Adrenal gland (tissue), 12 donors: ENCODE data around the gene CBFA2T3. TPM values are rescaled to one million over a fixed set of nuclear protein-coding genes. Genes with fewer than 3 reads are reported as not detected.

Source experiments
- DNase-seq, 7 donors: peaks; one replicate each; pipeline ENCODE4 v3.0.0-alpha.2; 2019 to 2020
- H3K27ac ChIP-seq, 5 donors: fragments of 200-600 bp; sonication (generic) in 4 of 5; 1 replicate in 3 of 5; 2 replicates in 2 of 5; pipeline versions ENCODE4 v1.5.1 to v1.8.0; 2016 to 2020; ENCODE audit warnings: mild to moderate bottlenecking in 1 of 5
- H3K27me3 ChIP-seq: fragments of 200-600 bp; 2 replicates; pipeline ENCODE4 v1.8.0; 2021
- H3K36me3 ChIP-seq, 2 donors: fragments of 200-600 bp; replicated peaks in 1 of 2; 1 replicate in 1 of 2; 2 replicates in 1 of 2; pipeline versions ENCODE4 v1.5.1 to v1.8.0; 2018 to 2022
- H3K4me1 ChIP-seq, 2 donors: fragments of 200-600 bp; replicated peaks in 1 of 2; 1 replicate in 1 of 2; 2 replicates in 1 of 2; pipeline versions ENCODE4 v1.5.1 to v1.8.0; 2018 to 2021
- H3K4me3 ChIP-seq, 4 donors: fragments of 200-600 bp; sonication (generic) in 3 of 4; one replicate each; pipeline ENCODE4 v1.5.1; 2016 to 2018
- H3K9me3 ChIP-seq, 3 donors: fragments of 200-600 bp; sonication (generic) in 1 of 3; replicated peaks in 1 of 3; 1 replicate in 2 of 3; 2 replicates in 1 of 3; pipeline versions ENCODE4 v1.5.1 to v1.8.0; 2016 to 2021
- POLR2A ChIP-seq, 2 donors: fragments of 450-650 bp; IDR thresholded peaks; one replicate each; pipeline ENCODE4 v1.6.1; 2017; ENCODE audit warnings: antibody characterized with exemption in 2 of 2, mild to moderate bottlenecking in 2 of 2, moderate library complexity in 1 of 2
- WGBS, 4 donors: extraction: QIAGEN DNeasy Blood & Tissue Kit in 2 of 4; methylation state at CpG; one replicate each; pipeline versions ENCODE4 v1.1.5 to v1.1.7; 2013 to 2017; 5-methylcytosine and 5-hydroxymethylcytosine counted together
- intact Hi-C, 2 donors: fragments of 100-400 bp; cut with DNase I; formaldehyde crosslinking; loops; one replicate each; pipeline versions ENCODE4 v1.14.1 to v1.15.0; 2022 to 2023
- polyA plus RNA-seq, 3 donors: library from polyadenylated mRNA; stranded (reverse); fragments of 200-250 nt in 2 of 3; fragments of 350-450 nt in 1 of 3; fragmentation: Illumina TruSeq in 1 of 3; extraction: RNeasy Lipid Tissue Mini Kit (QIAGEN cat#74804) in 1 of 3; gene quantifications; one replicate each; pipeline ENCODE4 v1.2.3, GENCODE V29; 2013 to 2014
- total RNA-seq, 9 donors: library from RNA; depleted of rRNA in 4 of 9; stranded (reverse); fragments of >200 nt in 4 of 9; fragments of 120-200 nt in 1 of 9; fragmentation: NEBNext Ultra II Directional in 1 of 9; extraction: Animal tissue kit (Norgen Biotek cat#: 25700) in 1 of 9; gene quantifications; one replicate each; pipeline versions ENCODE4 v1.1.0 to v1.2.4, GENCODE V29; 2013 to 2023
- TF ChIP-seq, protein P1 (sequence below), 6 experiments: fragments of 450-650 bp in 4 of 6; fragments of 200-600 bp in 2 of 6; sonication (generic) in 1 of 6; IDR thresholded peaks; 1 replicate in 5 of 6; 2 replicates in 1 of 6; pipeline versions ENCODE4 v1.5.1 to v1.8.0; 2016 to 2021; ENCODE audit warnings: antibody characterized with exemption in 6 of 6, mild to moderate bottlenecking in 2 of 6, moderate library complexity in 1 of 6
- donor health status: healthy with polysubstance abuse.
- donor health status: Bipolar disorder and iron deficiency.
- donor health status: DM: yes; HTN: yes; CAD: no.
- donor health status: DM: no; HTN: no; CAD: no.
- donor health status: DM: no; HTN: no; CAD: no.
- donor health status: DM: yes; HTN: yes; CAD: no.

The CBFA2T3 gene
- total and polyA plus RNA-seq, 12 donors: 0.30 to 16.9 (median 2.2) TPM

GRCh38 chr16:88972349-88972748 is 4.7 kb downstream of the CBFA2T3 start:
- H3K4me3 ChIP-seq: no peak overlapping the region
- intact Hi-C loops: no loop called here
- TF ChIP-seq, protein P1, sequence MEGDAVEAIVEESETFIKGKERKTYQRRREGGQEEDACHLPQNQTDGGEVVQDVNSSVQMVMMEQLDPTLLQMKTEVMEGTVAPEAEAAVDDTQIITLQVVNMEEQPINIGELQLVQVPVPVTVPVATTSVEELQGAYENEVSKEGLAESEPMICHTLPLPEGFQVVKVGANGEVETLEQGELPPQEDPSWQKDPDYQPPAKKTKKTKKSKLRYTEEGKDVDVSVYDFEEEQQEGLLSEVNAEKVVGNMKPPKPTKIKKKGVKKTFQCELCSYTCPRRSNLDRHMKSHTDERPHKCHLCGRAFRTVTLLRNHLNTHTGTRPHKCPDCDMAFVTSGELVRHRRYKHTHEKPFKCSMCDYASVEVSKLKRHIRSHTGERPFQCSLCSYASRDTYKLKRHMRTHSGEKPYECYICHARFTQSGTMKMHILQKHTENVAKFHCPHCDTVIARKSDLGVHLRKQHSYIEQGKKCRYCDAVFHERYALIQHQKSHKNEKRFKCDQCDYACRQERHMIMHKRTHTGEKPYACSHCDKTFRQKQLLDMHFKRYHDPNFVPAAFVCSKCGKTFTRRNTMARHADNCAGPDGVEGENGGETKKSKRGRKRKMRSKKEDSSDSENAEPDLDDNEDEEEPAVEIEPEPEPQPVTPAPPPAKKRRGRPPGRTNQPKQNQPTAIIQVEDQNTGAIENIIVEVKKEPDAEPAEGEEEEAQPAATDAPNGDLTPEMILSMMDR (IDR thresholded peaks at IDR 0.05): no peak
- no peak for TF ChIP-seq POLR2A (IDR thresholded peaks at IDR 0.05)
- no peak overlapping the region for H3K27ac ChIP-seq
- H3K9me3 ChIP-seq: no peaks in the 10 kb centered on the region
- H3K36me3 ChIP-seq: no peaks in the 10 kb centered on the region
- H3K4me1 ChIP-seq: peaks cover 0 to 2% of the 10 kb centered on the region in 2 donors
- DNase-seq: no peak
- WGBS, 4 donors: 28 to 39% (median 33%) methylated on average over 5 to 6 of the region's 6 CpGs
- H3K27me3 ChIP-seq: peaks cover 21% of the 10 kb centered on the region

DNA sequence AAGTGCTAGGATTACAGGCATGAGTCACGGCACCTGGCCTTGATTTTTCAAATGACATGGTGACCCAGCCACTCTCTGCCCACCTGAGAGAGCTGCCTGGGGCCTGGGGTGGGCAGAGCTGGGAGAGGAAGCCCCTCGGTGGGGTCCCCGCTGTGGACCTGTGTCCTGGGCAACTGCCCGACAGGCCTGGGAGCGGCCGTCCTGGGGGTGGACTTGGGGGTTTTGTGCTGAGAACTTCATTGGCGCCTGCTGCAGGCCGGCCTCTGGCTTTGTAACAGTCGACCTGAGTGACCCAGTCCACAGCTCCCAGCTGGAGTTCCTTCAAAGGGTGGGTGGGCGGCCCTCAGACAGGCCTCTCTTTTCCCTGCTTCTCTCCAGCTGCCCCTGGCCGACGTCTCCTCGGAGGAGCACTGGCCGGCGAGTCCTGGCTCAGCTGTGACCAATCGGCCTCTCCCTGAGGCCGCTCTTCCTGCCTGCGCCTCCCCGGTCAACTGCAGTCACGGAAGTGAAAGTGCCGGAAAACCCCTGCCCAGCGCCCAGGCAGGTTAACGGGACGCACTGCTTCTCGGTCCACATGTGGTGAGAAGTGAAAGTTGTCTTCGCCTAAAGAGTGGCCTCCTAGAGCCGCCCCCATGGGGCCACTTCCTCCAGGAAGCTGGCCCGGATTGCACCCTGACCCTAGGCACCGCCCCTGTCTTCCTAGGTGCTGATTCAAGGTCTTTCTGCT is 5.5 kb downstream of the CBFA2T3 start:
- TF ChIP-seq, protein P1 (IDR thresholded peaks at IDR 0.05): no peak
- TF ChIP-seq POLR2A (IDR thresholded peaks at IDR 0.05): no peak
- intact Hi-C loops: no loop called here
- no peak overlapping the region for H3K4me3 ChIP-seq
- DNase-seq: no peak
- no peaks in the 10 kb centered on the region for H3K9me3 ChIP-seq
- H3K36me3 ChIP-seq: no peaks in the 10 kb centered on the region
- 65 to 80% (median 75%) methylated on average over 15 to 29 of the region's 29 CpGs for WGBS, 4 donors
- H3K4me1 ChIP-seq: no peaks in the 10 kb centered on the region
- no peak overlapping the region for H3K27ac ChIP-seq
- H3K27me3 ChIP-seq: peaks cover 21% of the 10 kb centered on the region

DNA sequence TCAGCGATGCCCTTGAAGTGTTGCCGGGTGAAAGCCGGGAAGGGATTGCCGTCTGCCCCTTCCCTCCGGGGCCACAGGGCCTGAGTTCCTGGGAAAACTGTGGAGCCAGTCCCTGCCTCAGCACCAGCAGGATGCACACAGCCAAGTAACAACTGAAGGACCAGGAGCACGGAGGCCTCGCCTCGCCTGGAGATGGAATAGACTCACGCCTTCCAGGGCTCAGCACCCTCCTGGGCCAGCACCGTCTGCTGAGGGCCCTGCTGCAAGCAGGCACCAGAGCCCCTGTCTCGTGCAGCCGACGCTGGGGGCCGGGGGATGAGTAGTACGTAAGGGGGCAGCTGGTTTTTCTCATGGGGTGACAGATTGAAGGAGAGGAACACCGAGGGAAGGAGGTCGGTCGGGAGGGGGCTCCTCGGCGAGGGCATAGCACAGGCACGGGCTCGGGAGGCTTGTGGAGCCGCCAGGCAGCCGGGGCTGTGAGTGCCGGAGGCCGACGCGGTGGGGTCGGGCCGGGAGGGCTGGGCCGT is 6.4 kb downstream of the CBFA2T3 start:
- TF ChIP-seq, protein P1 (IDR thresholded peaks at IDR 0.05): no peak
- no peak for TF ChIP-seq POLR2A (IDR thresholded peaks at IDR 0.05)
- Histone ChIP-seq H3K36me3 (no peaks in the 10 kb centered on the region), H3K4me3 (no peak overlapping the region), H3K27ac (no peak overlapping the region), H3K4me1 (no peaks in the 10 kb centered on the region), H3K27me3 (peaks cover 19% of the 10 kb centered on the region), H3K9me3 (no peaks in the 10 kb centered on the region)
- intact Hi-C loops: no loop called here
- no peak for DNase-seq
- WGBS, 4 donors: 73 to 80% (median 78%) methylated on average over 15 to 31 of the region's 31 CpGs

DNA sequence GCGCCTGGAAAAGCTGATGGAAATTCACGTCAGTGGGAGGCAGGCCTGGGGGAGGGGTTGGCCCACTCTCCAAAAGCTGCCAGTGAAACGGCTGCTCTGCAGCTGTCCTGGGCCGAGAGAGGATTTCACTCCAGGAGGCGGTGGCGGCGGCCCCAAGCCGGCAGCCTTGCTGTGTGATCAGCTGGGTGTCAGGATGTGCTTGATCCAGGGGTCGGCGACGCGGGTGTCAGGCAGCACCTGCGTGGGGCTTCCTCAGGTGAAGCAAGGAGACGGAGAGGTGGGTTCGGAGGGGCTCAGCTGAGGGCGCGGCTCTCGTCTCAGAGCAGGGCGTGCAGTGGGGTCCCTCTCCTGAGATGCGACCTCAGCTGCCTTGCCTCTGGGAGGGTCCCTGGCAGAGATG is 7.0 kb downstream of the CBFA2T3 start:
- intact Hi-C loops: no loop called here
- Histone ChIP-seq H3K27me3 (peaks cover 19% of the 10 kb centered on the region), H3K9me3 (no peaks in the 10 kb centered on the region), H3K4me3 (no peak overlapping the region), H3K4me1 (no peaks in the 10 kb centered on the region), H3K36me3 (no peaks in the 10 kb centered on the region), H3K27ac (no peak overlapping the region)
- no peak for DNase-seq
- WGBS, 4 donors: 86 to 92% (median 86%) methylated on average over 20 of the region's 20 CpGs
- TF ChIP-seq POLR2A (IDR thresholded peaks at IDR 0.05): no peak
- TF ChIP-seq, protein P1 (IDR thresholded peaks at IDR 0.05): no peak
